ENCODE data around the gene MYLK2.
A peak's percentile ranks its signal among the peaks of the same experiment; 100 is the strongest.
"Not testable (repeated sequence)": the region's sequence is repeated elsewhere in the genome, so short reads cannot be mapped to it uniquely, and the experiment has no call there.

MYLK2 gene

DNA sequence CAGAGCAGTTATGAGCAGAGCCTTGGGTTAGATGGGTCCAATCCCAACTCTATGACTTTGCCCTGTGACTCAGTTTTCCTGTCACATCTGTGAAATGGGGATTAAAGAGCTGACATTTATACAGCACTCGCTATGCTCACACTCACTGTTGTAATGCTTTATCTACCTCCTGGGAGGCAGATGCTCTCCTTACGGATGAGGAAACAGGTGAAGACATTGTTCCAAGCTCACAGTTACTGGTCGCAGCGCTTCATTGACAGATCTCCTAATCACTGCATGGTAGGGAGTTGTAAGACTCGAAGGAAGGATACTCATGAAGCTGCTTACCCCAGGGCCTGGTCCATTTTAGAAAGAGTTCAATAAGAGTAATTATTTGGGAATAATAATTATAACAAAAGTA is 2.9 kb upstream of the MYLK2 start:
- no peak for DNase-seq

DNA sequence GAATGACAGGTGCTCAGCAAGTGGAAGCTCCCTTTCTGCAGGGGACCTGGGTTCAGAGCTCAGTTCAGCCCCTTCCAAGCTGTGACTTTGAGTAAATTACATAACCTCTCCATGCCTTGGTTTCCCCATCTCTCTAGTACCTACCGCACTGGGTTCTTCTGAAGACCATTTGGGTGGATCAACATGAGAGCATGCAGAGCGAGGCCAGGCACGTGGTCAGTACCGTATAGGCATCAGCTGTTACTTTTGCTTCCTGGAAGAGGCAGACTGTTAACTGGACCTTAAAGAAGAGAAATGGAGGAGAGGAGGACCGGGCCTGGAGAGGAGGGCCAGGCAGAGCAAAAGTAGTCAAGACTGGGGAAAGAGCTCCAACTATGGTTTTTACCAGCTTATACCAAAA is 1.7 kb upstream of the MYLK2 start:
- no peak for DNase-seq

DNA sequence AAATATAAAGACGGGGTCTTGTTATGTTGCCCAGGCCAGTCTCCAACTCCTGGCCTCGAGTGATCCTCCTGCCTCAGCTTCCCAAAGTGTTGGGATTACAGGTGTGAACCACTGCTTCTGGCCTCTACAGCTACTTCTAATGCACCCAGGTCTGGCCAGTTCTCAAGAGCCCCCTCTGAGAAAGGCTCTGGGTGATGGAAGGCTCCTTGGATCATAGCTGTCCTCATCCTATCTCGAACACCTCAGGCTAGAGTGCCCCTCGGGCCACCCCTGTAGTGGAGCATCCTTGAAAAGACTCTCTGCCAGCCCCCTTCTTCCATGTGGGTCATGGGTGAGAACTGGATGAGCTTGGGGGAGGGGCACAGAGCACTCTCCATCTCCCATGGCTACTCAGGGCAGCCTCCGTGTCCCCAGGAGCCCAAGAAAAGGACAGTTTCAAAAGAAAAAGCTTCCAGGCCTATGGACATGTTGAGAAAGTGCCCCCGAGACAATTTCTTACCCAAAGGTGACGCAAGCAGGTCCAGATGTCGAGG is 714 bp upstream of the MYLK2 start:
- DNase-seq = no peak

DNA sequence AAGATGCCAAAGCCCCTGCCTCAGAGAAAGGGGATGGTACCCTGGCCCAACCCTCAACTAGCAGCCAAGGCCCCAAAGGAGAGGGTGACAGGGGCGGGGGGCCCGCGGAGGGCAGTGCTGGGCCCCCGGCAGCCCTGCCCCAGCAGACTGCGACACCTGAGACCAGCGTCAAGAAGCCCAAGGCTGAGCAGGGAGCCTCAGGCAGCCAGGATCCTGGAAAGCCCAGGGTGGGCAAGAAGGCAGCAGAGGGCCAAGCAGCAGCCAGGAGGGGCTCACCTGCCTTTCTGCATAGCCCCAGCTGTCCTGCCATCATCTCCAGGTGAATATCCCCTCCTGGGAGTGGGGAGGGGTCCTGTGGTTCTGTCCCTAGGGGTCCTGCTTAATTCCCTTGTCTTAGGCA is 1.1 kb downstream of the MYLK2 start:
- DNase-seq = no peak

DNA sequence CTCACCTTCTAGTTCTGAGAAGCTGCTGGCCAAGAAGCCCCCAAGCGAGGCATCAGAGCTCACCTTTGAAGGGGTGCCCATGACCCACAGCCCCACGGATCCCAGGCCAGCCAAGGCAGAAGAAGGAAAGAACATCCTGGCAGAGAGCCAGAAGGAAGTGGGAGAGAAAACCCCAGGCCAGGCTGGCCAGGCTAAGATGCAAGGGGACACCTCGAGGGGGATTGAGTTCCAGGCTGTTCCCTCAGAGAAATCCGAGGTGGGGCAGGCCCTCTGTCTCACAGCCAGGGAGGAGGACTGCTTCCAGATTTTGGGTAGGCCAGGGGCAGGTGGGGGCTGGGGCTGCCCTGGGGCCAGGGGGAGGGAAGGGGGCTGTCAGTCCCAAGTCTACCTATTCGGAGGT is 2.3 kb downstream of the MYLK2 start:
- no peak for DNase-seq

DNA sequence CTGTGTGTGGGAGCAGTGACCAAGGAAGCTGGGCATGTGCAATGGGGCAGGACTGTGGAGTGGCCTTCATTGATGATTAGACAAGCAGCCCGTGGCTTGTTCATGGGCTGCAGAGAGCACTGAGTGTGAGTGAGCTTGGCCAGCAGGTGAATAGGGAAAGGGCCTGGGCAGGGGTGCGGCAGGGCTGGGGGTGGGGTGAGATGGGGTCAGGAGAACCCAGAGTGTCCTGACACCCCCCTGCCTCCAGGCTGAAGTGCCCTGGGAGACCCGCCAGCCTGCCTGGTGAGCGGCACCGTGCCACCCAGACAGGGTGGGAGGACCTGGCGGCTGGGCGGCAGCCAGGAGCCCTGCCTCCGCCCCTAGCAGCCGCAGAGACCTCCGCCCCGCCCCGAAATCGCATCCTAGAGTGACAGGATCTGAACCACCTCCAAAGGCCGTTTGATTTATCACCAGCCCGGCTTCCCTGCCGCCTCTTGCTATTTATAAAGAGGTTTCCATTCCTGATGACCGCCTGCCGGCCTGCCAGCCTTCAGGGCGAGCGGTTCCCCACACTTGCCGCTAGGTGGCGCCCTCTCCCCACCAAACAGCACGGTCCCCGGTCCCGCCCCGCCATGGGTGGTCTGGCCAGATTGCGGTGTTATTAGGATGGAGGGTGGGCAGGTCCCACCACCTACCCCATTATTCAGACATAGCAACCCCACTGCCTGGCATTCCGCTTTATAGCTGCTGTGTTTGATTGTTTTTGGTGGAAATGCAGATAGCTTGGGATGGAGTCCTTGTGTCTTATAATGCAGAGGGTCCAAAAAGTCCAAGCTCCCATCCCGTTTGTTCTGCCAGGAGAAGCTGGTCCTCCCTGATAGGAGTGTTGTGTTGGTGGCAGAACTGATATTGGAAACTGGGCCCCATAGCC is 3.5 kb downstream of the MYLK2 start:
- peak; percentile 75 for DNase-seq

DNA sequence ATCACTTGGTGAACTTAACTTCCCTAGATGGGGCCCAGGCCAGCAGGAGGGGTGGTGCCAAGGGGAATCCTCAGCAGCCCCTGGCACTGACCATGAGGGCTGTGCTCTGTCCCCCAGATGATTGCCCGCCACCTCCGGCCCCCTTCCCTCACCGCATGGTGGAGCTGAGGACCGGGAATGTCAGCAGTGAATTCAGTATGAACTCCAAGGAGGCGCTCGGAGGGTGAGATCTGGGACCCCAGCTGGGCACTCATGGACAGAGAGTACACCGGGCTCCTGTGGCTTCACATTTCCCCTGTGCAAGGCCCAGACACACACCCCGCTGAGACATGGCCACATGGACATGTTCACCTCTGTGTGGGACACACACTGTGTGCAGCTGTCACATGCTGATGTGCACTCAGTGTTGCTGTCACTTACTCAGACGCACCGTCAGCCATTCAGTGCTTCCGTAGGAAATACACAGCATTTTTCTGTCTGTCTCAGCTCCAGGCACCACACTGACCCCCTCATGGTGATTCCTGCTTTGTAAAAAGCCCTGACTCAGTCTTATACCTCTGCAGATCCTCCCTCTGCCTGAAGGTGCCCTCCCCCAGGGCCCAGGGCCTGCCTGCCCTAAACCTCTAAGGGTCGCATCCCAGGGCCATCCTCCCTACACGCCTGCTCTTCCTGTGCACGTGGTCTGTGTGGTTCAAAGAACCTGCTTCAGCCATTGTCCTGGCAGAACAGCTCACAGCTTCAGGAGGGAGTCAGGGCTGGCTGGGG is 4.4 kb downstream of the MYLK2 start:
- DNase-seq = no peak

DNA sequence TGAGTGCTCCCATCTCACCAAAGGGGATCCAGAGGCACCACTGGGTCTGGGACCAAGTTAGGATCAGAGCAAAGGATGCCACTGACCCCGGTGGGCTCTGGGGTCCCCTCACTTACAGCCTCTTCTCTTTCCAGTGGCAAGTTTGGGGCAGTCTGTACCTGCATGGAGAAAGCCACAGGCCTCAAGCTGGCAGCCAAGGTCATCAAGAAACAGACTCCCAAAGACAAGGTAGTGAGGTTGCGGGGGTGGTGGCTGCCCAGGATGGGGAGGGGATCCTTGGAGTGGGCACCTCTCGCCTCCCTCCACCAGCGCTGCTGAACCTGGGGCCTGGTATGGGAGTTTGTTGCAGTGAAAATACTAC is 4.9 kb downstream of the MYLK2 start:
- DNase-seq = no peak

DNA sequence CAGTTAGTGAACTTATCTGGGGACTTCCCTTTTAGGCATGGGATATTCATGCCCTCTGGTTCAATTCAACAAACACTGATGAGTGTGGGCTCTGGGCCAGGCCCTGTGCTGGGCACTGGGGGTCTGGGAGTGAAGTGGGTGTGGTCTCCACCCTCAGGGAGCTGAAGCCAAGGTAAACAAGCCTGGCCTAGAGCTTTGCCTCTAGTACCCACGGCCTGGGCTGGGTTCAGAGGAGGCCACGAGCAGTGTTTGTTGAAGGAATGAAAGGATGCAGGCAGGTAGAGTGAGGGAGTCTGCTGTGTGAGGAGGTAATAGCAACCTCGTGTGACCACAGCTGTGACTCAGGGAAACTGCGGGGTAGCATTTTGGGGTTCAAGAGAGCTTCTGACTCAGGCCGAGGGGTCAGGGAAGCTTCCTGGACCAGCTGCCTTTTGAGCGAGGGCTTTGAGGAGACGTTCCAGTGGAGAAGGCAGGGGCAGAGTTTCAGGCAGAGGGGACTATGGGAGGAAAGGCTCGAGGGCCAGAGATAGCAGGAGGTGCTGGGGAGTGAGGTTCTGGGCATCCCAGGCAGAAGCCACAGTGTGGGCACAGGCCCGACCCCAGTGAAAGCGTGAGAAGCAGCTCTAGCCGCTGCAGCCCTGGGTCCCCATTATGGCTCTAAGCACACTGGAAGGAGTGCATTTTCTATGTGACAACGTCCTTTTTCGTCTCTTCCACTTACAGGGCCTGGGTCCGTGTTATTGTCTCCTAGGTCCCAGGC is 5.6 kb downstream of the MYLK2 start:
- no peak for DNase-seq

DNA sequence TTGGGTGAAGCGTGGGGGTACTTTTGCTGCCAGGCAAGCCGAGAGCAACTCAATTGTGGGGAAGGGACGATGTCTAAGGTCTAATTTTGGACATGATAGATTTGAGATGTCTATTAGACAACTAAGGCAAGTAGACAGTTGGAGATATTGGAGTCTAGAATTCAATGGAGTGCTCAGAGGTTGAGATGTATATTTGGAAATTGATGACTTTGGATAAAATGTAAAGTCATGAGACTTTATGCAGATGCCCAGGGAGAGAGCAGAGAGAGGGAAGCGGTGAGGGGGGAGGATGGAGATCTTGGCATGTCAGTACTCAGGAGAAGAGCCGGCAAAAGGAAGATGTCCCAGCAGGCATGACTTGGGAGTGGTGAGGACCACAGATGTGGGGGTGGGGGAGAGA is 6.9 kb downstream of the MYLK2 start:
- no peak for DNase-seq

DNA sequence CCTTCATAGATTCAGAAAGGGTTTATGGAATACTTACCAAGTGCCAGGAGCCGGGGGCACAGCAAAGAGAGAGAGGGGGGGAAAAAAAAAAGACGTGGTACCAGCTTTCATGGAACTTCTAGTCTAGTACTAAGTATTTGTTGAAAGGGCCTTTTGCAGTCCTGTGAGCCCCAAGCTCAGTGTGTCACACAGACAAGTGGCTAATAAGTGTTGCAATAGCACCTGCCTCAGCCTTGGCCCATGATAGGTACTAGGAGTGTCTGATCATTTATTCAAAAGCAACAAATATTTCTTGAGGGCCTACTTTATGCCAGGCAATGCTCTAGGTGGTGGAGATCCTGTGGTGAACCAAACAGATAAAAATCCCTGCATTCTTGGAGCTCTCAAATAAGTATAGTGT is 7.9 kb downstream of the MYLK2 start:
- DNase-seq = no peak

DNA sequence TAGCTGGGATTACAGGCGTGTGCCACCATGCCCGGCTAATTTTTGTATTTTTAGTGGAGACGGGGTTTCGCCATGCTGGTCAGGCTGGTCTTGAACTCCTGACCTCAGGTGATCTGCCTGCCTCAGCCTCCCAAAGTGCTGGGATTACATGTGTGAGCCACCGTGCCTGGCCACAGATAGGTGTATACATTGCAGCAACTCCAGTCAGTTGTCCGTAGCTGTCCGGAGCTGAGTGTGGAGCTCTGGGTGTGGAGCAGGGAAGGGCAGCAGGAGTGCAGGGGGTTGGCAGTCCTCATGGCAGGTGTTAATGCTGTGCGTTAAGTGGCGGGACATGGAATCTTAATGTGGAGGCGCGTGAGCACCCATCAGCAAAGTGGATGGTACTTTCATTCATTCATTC is 8.9 kb downstream of the MYLK2 start:
- not testable (repeated sequence) for DNase-seq

DNA sequence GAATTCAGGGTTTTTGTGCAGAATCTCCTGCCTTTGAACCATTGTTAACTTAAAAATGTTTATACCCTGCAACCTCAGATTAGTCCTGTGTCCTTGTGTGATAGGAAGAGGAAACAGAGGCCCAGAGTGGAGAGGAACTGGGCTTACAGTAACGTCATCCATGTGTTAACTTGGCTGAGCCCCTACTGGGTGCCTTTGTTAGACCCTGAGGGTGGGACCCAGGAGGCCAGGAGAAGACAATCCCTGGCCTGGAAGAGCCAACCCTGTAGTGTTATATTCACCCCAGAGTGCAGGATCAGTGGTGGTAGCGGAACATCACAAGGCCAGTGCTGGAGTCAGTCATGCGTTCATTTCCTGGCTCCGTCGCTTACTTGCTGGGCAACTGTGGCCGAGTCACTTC is 10.6 kb downstream of the MYLK2 start:
- DNase-seq = no peak

DNA sequence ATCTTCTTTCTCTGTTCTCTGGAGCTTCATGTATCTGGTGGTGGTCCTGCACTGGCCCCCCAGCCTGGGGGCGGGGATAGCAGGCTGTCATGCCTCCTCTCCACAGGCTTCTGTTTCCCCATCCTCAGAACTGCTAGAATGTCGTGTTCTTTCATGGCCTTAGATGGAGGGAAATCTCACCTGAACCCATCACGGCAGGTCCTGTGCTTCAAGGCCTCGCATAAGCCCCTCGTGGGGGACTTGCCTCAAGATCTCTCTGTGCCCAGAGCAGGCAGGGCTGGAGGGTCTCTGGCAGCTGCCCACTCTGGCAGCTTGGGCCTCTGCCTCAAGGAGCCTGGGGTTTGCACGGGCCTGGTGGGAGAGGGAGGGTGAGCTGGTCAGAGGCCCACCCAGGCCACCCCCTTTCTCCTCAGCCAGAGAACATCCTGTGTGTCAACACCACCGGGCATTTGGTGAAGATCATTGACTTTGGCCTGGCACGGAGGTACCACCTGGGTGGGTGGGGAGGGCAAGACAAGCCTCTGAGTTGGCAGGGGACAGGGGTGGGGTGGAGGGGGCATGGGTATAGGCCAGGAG is 11.3 kb downstream of the MYLK2 start:
- DNase-seq = no peak

DNA sequence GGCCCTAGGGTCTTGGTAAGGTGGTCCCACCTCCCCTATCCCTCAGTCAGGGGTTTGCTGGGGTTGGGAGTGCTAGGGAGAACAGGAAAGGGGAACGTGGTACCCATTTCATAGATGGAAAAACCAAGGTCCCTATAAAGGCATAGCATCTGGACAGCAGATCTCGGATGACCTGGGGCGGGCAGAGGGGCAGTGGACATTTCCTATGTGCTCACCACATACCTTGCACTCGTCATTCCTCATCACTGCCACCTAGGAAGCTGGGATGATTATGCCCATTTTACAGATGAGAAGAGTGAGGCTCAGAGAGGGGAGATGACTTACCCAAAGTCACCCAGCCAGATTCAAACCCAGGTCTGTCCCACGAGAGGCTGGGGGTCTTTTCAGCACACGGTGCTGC is 12.1 kb downstream of the MYLK2 start:
- no peak for DNase-seq

DNA sequence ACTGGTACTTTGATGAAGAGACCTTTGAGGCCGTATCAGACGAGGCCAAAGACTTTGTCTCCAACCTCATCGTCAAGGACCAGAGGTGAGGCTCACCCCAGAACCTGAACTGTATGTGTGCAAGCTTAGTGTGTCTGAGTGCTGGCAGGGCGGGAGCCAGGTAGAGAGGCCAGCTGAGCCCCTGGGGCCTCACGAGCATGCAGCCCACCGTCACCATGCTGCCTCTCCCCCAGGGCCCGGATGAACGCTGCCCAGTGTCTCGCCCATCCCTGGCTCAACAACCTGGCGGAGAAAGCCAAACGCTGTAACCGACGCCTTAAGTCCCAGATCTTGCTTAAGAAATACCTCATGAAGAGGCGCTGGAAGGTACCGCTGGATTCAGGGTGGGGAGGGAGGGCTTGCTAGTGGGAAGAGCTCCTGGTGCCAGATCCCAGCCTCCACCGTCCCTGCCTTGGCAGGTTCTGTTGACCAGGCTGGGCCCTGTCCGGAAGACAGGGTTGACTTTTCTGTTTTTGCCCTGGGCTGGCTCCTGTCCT is 12.7 kb downstream of the MYLK2 start:
- no peak for DNase-seq

DNA sequence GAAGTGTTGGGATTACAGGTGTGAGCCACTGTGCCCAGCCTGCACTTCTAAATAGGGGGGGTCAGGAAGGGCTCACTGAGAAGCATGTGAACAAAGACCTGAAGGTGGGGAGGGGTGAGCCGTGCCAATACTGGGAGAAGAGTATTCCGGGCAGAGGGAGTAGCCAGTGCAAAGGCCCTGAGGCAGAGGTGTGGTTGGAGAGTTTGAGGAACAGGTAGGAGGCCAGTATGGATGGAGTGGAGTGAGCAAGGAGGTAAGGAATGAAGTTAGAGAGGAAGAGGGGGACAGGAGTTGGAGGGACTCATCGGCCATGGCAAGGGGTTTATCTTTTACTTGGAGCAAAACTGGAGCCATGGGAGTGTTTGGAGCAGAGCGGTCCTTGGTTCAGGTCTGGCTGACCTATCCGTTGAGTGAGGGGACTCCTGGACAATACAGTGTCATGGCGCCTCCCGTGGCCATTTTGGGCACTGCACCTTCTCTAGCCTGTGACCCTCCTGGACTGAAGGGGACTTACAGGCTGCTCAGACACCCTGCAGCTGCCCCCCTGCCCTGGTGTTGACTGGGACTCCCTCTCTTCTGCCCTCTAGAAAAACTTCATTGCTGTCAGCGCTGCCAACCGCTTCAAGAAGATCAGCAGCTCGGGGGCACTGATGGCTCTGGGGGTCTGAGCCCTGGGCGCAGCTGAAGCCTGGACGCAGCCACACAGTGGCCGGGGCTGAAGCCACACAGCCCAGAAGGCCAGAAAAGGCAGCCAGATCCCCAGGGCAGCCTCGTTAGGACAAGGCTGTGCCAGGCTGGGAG is 14.2 kb downstream of the MYLK2 start:
- DNase-seq = peak; percentile 55

DNA sequence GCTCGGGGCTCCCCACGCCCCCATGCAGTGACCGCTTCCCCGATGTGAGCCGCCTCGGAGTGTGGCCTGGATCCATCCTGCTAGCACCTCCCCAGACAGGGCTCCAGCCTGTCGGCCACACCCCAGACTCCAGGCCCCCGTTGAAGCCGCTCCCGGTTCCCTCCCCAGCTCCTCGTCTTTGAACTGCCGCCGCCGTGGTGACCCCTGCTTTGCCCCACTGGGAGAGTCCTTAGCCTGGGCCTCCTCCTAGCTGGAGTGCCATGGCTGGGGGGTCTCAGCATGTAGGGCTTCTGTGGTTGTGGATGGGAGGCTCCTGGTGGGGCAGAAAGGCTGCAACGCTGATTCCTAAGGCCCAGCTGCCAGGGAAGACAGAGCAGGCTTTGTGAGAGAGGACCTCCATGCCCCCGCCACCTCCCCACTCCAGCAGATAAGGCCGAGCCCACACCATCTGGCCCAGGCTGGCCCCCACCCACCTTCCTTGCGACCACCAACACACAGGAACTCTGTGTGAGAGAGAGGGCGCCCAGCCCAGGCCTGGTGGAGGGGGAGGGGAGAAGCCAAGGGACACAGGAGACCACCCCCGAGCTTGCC is 14.9 kb downstream of the MYLK2 start:
- no peak for DNase-seq

DNA sequence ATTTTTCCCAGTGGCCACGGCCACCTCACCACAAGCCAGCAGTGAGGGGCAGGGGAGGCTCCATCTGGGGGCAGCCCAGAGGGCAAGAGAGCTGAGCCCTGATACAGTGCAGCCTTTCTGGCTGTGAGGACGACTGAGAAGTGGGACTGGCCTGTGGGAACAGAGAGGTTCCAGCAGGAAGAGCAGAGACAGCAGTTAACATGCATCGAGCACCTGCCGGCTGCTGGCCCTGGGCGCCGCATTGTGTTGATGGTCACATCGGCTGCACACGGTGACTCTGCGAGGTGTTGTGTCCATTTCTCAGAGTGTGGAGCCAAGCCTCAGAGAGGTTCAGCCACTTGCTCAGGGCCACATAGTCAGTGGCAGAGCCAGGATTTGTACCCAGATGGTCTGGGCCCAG is 16.4 kb downstream of the MYLK2 start:
- DNase-seq = no peak

DNA sequence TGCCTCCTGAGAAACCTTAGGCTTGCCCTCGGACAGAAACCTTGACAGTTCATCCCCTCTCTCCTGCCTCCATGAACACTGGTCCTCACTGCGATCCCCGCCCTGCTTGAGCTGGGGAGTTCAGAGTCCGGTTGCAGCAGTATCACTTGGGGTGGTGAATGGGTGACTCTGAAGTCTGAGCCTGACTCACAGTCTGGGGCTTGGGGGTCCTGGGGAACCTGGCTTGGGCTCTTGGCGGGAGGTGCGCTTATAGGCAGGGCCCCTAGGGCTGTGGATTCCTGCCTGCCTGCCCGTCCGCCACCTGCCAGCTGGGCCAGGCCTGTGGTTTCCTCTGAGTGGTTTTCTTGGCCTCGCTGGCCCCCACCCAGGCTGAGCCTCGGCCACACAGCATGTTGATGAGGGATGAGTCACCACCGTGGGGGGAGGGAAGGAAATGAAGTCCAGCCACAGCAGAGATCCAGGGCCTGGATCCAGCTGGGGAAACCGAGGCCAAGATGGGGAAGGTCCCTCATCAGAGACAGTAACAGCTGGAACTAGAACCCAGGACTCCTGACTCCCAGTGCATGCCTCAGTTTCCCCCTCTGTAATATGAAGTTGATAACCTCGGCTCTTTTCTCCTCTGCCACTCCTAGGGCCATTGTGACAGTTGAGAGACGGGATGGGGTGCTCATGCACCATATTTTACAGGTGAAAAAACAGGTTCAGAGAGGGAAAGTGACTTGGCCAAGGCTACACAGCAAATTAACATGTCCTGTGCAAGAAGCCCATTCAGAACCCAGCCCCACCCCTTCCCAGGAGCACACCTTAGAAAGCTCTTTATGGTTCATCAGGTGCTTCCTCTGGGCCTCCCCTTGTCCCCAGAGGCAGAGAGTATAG is 17.1 kb downstream of the MYLK2 start:
- no peak for DNase-seq

Data from T-helper 9 cell (primary cell).